Gastroesophageal sphincter (tissue), 4 donors: ENCODE data around the gene DIPK2A. TPM values are rescaled to one million over a fixed set of nuclear protein-coding genes. Genes with fewer than 3 reads are reported as not detected.

ENCODE experiments used
- ATAC-seq: fragments of 150-250 bp; one replicate; pipeline ENCODE4 v1.9.1; 2016; ENCODE audit warnings: mild to moderate bottlenecking, moderate library complexity
- H3K27ac ChIP-seq, 4 donors: fragments of 200-600 bp; sonication (generic) in 3 of 4; 1 replicate in 3 of 4; 2 replicates in 1 of 4; pipeline ENCODE4 v1.5.1; 2016 to 2019
- H3K27me3 ChIP-seq: fragments of 200-600 bp; sonication (generic); one replicate; pipeline ENCODE4 v1.5.1; 2019
- H3K36me3 ChIP-seq, 2 donors: fragments of 200-600 bp; sonication (generic); one replicate each; pipeline ENCODE4 v1.5.1; 2019; ENCODE audit warnings: control low read depth in 1 of 2
- H3K4me1 ChIP-seq, 3 donors: fragments of 200-600 bp; sonication (generic); 1 replicate in 2 of 3; 2 replicates in 1 of 3; pipeline ENCODE4 v1.5.1; 2016 to 2019; ENCODE audit warnings: control low read depth in 2 of 3
- H3K4me3 ChIP-seq, 2 donors: fragments of 200-600 bp; sonication (generic); one replicate each; pipeline ENCODE4 v1.5.1; 2019; ENCODE audit warnings: mild to moderate bottlenecking in 1 of 2, moderate library complexity in 1 of 2
- H3K9me3 ChIP-seq, 3 donors: fragments of 200-600 bp; sonication (generic); one replicate each; pipeline ENCODE4 v1.5.1; 2017 to 2019; ENCODE audit warnings: control low read depth in 2 of 3
- CTCF ChIP-seq, 4 experiments: fragments of 200-600 bp in 2 of 4; fragments of 450-650 bp in 2 of 4; sonication (generic) in 1 of 4; IDR thresholded peaks; one replicate each; pipeline ENCODE4 v1.5.1; 2017 to 2019; ENCODE audit warnings: antibody characterized with exemption in 4 of 4, mild to moderate bottlenecking in 2 of 4, moderate library complexity in 2 of 4
- EP300 ChIP-seq: sonication (generic); formaldehyde crosslinking; IDR thresholded peaks from one replicate; pipeline ENCODE4 v1.6.1; 2017; ENCODE audit warnings: antibody characterized with exemption, mild to moderate bottlenecking
- POLR2A ChIP-seq, 2 donors: fragments of 450-650 bp; IDR thresholded peaks; one replicate each; pipeline ENCODE4 v1.6.1; 2017; ENCODE audit warnings: antibody characterized with exemption in 2 of 2, mild to moderate bottlenecking in 2 of 2, moderate library complexity in 1 of 2
- POLR2AphosphoS5 ChIP-seq: sonication (generic); formaldehyde crosslinking; IDR thresholded peaks from one replicate; pipeline ENCODE4 v1.6.1; 2017; ENCODE audit warnings: antibody characterized with exemption
- WGBS, 2 donors: methylation state at CpG; one replicate each; pipeline ENCODE4 v1.1.5; 2018; ENCODE audit warnings: low coverage in 1 of 2; 5-methylcytosine and 5-hydroxymethylcytosine counted together
- total RNA-seq, 4 donors: library from RNA; depleted of rRNA; stranded (reverse); fragments of >200 nt; gene quantifications; one replicate each; pipeline ENCODE4 v1.1.0, GENCODE V29; 2016

DIPK2A gene
- total RNA-seq, 4 donors from 2014 or later: 27.2 to 56.7 (median 44.2) TPM

GRCh38 chr3:143955113-143955512 is 16.5 kb upstream of the DIPK2A start:
- H3K4me3 ChIP-seq: no peak overlapping the region
- no peaks in the 10 kb centered on the region for H3K4me1 ChIP-seq
- no peak for TF ChIP-seq CTCF (IDR thresholded peaks at IDR 0.05)
- no peak for TF ChIP-seq POLR2A (IDR thresholded peaks at IDR 0.05)
- no peak for TF ChIP-seq EP300
- TF ChIP-seq POLR2AphosphoS5: no peak
- H3K9me3 ChIP-seq: no peaks in the 10 kb centered on the region
- no peaks in the 10 kb centered on the region for H3K36me3 ChIP-seq
- H3K27me3 ChIP-seq: no peaks in the 10 kb centered on the region
- no peak overlapping the region for H3K27ac ChIP-seq
- ATAC-seq: no peak

GRCh38 chr3:143956838-143957237 is 14.8 kb upstream of the DIPK2A start:
- TF ChIP-seq POLR2A (IDR thresholded peaks at IDR 0.05): no peak
- no peak for TF ChIP-seq POLR2AphosphoS5
- no peak for TF ChIP-seq CTCF (IDR thresholded peaks at IDR 0.05)
- no peak for TF ChIP-seq EP300
- H3K27me3 ChIP-seq: no peaks in the 10 kb centered on the region
- H3K9me3 ChIP-seq: no peaks in the 10 kb centered on the region
- H3K4me3 ChIP-seq: no peak overlapping the region
- no peak overlapping the region for H3K27ac ChIP-seq
- WGBS, 2 donors: 61 to 93% methylated on average over 1 of the region's 1 CpG
- no peaks in the 10 kb centered on the region for H3K4me1 ChIP-seq
- no peak for ATAC-seq
- no peaks in the 10 kb centered on the region for H3K36me3 ChIP-seq

- no peak overlapping the region for H3K4me3 ChIP-seq
- TF ChIP-seq POLR2AphosphoS5: no peak
- TF ChIP-seq EP300: no peak
- no peak for ATAC-seq
- no peaks in the 10 kb centered on the region for H3K36me3 ChIP-seq
- H3K9me3 ChIP-seq: no peaks in the 10 kb centered on the region
- H3K4me1 ChIP-seq: no peaks in the 10 kb centered on the region
- no peaks in the 10 kb centered on the region for H3K27me3 ChIP-seq
- H3K27ac ChIP-seq: no peak overlapping the region
Measured at GRCh38 chr3:143957453-143957852, 14.2 kb upstream of the DIPK2A start.

- ATAC-seq: no peak
- TF ChIP-seq POLR2A (IDR thresholded peaks at IDR 0.05) (no peak), CTCF (IDR thresholded peaks at IDR 0.05) (no peak), POLR2AphosphoS5 (no peak), EP300 (no peak)
- Histone ChIP-seq H3K27ac (no peak overlapping the region), H3K9me3 (no peaks in the 10 kb centered on the region), H3K4me3 (no peak overlapping the region), H3K27me3 (no peaks in the 10 kb centered on the region), H3K36me3 (no peaks in the 10 kb centered on the region), H3K4me1 (no peaks in the 10 kb centered on the region)
Measured at GRCh38 chr3:143958966-143959365, 12.7 kb upstream of the DIPK2A start.

GRCh38 chr3:143961342-143961741 is 10.3 kb upstream of the DIPK2A start:
- H3K4me3 ChIP-seq: no peak overlapping the region
- no peaks in the 10 kb centered on the region for H3K36me3 ChIP-seq
- H3K4me1 ChIP-seq: no peaks in the 10 kb centered on the region
- ATAC-seq: no peak
- H3K27me3 ChIP-seq: no peaks in the 10 kb centered on the region
- H3K9me3 ChIP-seq: no peaks in the 10 kb centered on the region
- no peak overlapping the region for H3K27ac ChIP-seq
- 91% methylated on average over 1 of the region's 1 CpG; no CpG with 5 or more reads in 1 of the 2 donors for WGBS, 2 donors
- TF ChIP-seq EP300 (no peak), POLR2A (IDR thresholded peaks at IDR 0.05) (no peak), POLR2AphosphoS5 (no peak), CTCF (IDR thresholded peaks at IDR 0.05) (no peak)

GRCh38 chr3:143963946-143964345 is 7.7 kb upstream of the DIPK2A start:
- no peak for ATAC-seq
- H3K4me3 ChIP-seq: no peak overlapping the region
- 76 to 98% methylated on average over 5 to 6 of the region's 6 CpGs for WGBS, 2 donors
- no peak for TF ChIP-seq EP300
- no peak for TF ChIP-seq CTCF (IDR thresholded peaks at IDR 0.05)
- no peak for TF ChIP-seq POLR2AphosphoS5
- no peak for TF ChIP-seq POLR2A (IDR thresholded peaks at IDR 0.05)
- no peaks in the 10 kb centered on the region for H3K36me3 ChIP-seq
- no peaks in the 10 kb centered on the region for H3K9me3 ChIP-seq
- H3K4me1 ChIP-seq: no peaks in the 10 kb centered on the region
- H3K27ac ChIP-seq: no peak overlapping the region
- H3K27me3 ChIP-seq: no peaks in the 10 kb centered on the region
